ENCODE results near the gene SORBS2.
A peak's percentile ranks its signal among the peaks of the same experiment; 100 is the strongest.

SORBS2 gene

GRCh38 chr4:185835814-185836213, 23.8 kb upstream of the SORBS2 start:
- POLR2A ChIA-PET (ENCODE audit: low non-redundant PET): no interaction called here
- H3K27ac ChIP-seq: no peak overlapping the region
- CTCF ChIA-PET: no interaction called here
- DNase-seq (ENCODE audit: low spot score): no peak
- TF ChIP-seq CTCF (conservative IDR thresholded peaks at IDR 0.05; ENCODE audit: low read depth): no peak

- CTCF ChIA-PET: no interaction called here
- TF ChIP-seq CTCF (conservative IDR thresholded peaks at IDR 0.05; ENCODE audit: low read depth): no peak
- POLR2A ChIA-PET (ENCODE audit: low non-redundant PET): no interaction called here
- H3K27ac ChIP-seq: no peak overlapping the region
- DNase-seq (ENCODE audit: low spot score): no peak
These were observed 23.3 kb upstream of the SORBS2 start for GRCh38 chr4:185835336-185835735.

GRCh38 chr4:185834778-185835177, 22.8 kb upstream of the SORBS2 start:
- no peak for DNase-seq (ENCODE audit: low spot score)
- TF ChIP-seq CTCF (conservative IDR thresholded peaks at IDR 0.05; ENCODE audit: low read depth): no peak
- POLR2A ChIA-PET (ENCODE audit: low non-redundant PET): no interaction called here
- no peak overlapping the region for H3K27ac ChIP-seq
- CTCF ChIA-PET: no interaction called here

GRCh38 chr4:185834088-185834487, 22.1 kb upstream of the SORBS2 start:
- H3K27ac ChIP-seq: no peak overlapping the region
- ChIA-PET CTCF (no interaction called here), POLR2A (ENCODE audit: low non-redundant PET) (no interaction called here)
- DNase-seq (ENCODE audit: low spot score): no peak
- no peak for TF ChIP-seq CTCF (conservative IDR thresholded peaks at IDR 0.05; ENCODE audit: low read depth)

- DNase-seq (ENCODE audit: low spot score): no peak
- ChIA-PET CTCF (no interaction called here), POLR2A (ENCODE audit: low non-redundant PET) (no interaction called here)
- H3K27ac ChIP-seq: no peak overlapping the region
- no peak for TF ChIP-seq CTCF (conservative IDR thresholded peaks at IDR 0.05; ENCODE audit: low read depth)
These were observed 21.1 kb upstream of the SORBS2 start for GRCh38 chr4:185833055-185833598.

- POLR2A ChIA-PET (ENCODE audit: low non-redundant PET): no interaction called here
- CTCF ChIA-PET: no interaction called here
- TF ChIP-seq CTCF (conservative IDR thresholded peaks at IDR 0.05; ENCODE audit: low read depth): no peak
- H3K27ac ChIP-seq: no peak overlapping the region
- peak; percentile 31 for DNase-seq (ENCODE audit: low spot score)
These were observed 19.3 kb upstream of the SORBS2 start for GRCh38 chr4:185831125-185831815.
